HG03558 (cell line): ENCODE measurements around the gene SPTLC3.

Experiments used
- ATAC-seq: cut with Tn5 transposase; IDR thresholded peaks from one replicate; pipeline ENCODE4 v1.9.1; 2021; ENCODE audit warnings: moderate number of reproducible peaks; ENCODE audit not compliant: unreplicated experiment; ENCODE audit errors: extremely low read depth

The SPTLC3 gene

GRCh38 chr20:13085275-13085674 lies 76.5 kb downstream of the SPTLC3 start:
- no peak for ATAC-seq

GRCh38 chr20:13089950-13090469 lies 81.2 kb downstream of the SPTLC3 start:
- no peak for ATAC-seq

- no peak for ATAC-seq
These were observed 83.3 kb downstream of the SPTLC3 start for GRCh38 chr20:13092111-13092510.

GRCh38 chr20:13094976-13095375 lies 86.2 kb downstream of the SPTLC3 start:
- no peak for ATAC-seq

- ATAC-seq, result no peak
These were observed 90.1 kb downstream of the SPTLC3 start for GRCh38 chr20:13098720-13099355.

- no peak for ATAC-seq
These were observed 90.9 kb downstream of the SPTLC3 start for GRCh38 chr20:13099676-13100075.

GRCh38 chr20:13101276-13101675 lies 92.5 kb downstream of the SPTLC3 start:
- ATAC-seq, result no peak

GRCh38 chr20:13101706-13102105 lies 92.9 kb downstream of the SPTLC3 start:
- no peak for ATAC-seq

GRCh38 chr20:13102237-13102636 lies 93.5 kb downstream of the SPTLC3 start:
- ATAC-seq, result no peak

- ATAC-seq, result no peak
These were observed 93.9 kb downstream of the SPTLC3 start for GRCh38 chr20:13102694-13103093.

- ATAC-seq, result no peak
These were observed 96.3 kb downstream of the SPTLC3 start for GRCh38 chr20:13105039-13105438.

GRCh38 chr20:13105864-13106457 lies 97.2 kb downstream of the SPTLC3 start:
- ATAC-seq, result no peak

GRCh38 chr20:13109658-13110057 lies 100.9 kb downstream of the SPTLC3 start:
- no peak for ATAC-seq

GRCh38 chr20:13110796-13111195 lies 102.0 kb downstream of the SPTLC3 start:
- no peak for ATAC-seq

- no peak for ATAC-seq
These were observed 102.6 kb downstream of the SPTLC3 start for GRCh38 chr20:13111249-13111911.

GRCh38 chr20:13113731-13114130 lies 105.0 kb downstream of the SPTLC3 start:
- no peak for ATAC-seq

- ATAC-seq, result no peak
These were observed 108.4 kb downstream of the SPTLC3 start for GRCh38 chr20:13117200-13117599.

- no peak for ATAC-seq
These were observed 109.9 kb downstream of the SPTLC3 start for GRCh38 chr20:13118676-13119075.

- no peak for ATAC-seq
These were observed 110.8 kb downstream of the SPTLC3 start for GRCh38 chr20:13119583-13119982.

- no peak for ATAC-seq
These were observed 111.7 kb downstream of the SPTLC3 start for GRCh38 chr20:13120471-13120870.

GRCh38 chr20:13121840-13122515 lies 113.2 kb downstream of the SPTLC3 start:
- no peak for ATAC-seq
